Testis (tissue), 3 donors: Measurements from ENCODE around the gene POLR3A. TPM values are rescaled to one million over a fixed set of nuclear protein-coding genes. Genes with fewer than 3 reads are reported as not detected.

ENCODE experiments used
- DNase-seq: peaks from one replicate; pipeline ENCODE4 v3.0.0-alpha.2; 2019
- H3K27ac ChIP-seq, 2 donors: fragments of 200-600 bp; sonication (generic); one replicate each; pipeline ENCODE4 v1.5.1; 2019
- H3K27me3 ChIP-seq: fragments of 200-600 bp; sonication (generic); one replicate; pipeline ENCODE4 v1.5.1; 2019
- H3K36me3 ChIP-seq: fragments of 200-600 bp; sonication (generic); one replicate; pipeline ENCODE4 v1.5.1; 2017; ENCODE audit warnings: low read depth; ENCODE audit errors: missing control alignments
- H3K4me1 ChIP-seq: fragments of 200-600 bp; sonication (generic); one replicate; pipeline ENCODE4 v1.5.1; 2019
- H3K4me3 ChIP-seq, 2 donors: fragments of 200-600 bp; sonication (generic); one replicate each; pipeline ENCODE4 v1.5.1; 2017 to 2019
- H3K9me3 ChIP-seq: fragments of 200-600 bp; sonication (generic); one replicate; pipeline ENCODE4 v1.5.1; 2017
- CTCF ChIP-seq, 3 experiments: fragments of 450-650 bp in 2 of 3; fragments of 200-600 bp in 1 of 3; sonication (generic) in 1 of 3; IDR thresholded peaks; one replicate each; pipeline ENCODE4 v1.5.1; 2016 to 2019; ENCODE audit warnings: antibody characterized with exemption in 3 of 3, mild to moderate bottlenecking in 2 of 3, moderate library complexity in 1 of 3
- POLR2A ChIP-seq: fragments of 450-650 bp; IDR thresholded peaks from one replicate; pipeline ENCODE4 v1.6.1; 2017; ENCODE audit warnings: antibody characterized with exemption, mild to moderate bottlenecking, moderate library complexity
- WGBS, 2 donors: methylation state at CpG; one replicate each; pipeline ENCODE4 v1.1.5; 2018; 5-methylcytosine and 5-hydroxymethylcytosine counted together
- intact Hi-C: fragments of 100-400 bp; cut with DNase I; formaldehyde crosslinking; loops from one replicate; pipeline ENCODE4 v1.15.1; 2023; ENCODE audit warnings: low total_unique reads
- polyA plus RNA-seq: library from polyadenylated mRNA; stranded (reverse); fragments of 350-450 nt; fragmentation: Illumina TruSeq; extraction: RNeasy Lipid Tissue Mini Kit (QIAGEN cat#74804); gene quantifications from one replicate; pipeline ENCODE4 v1.2.3, GENCODE V29; 2014; ENCODE audit warnings: low read depth, low replicate concordance; ENCODE audit not compliant: insufficient read depth
- total RNA-seq, 2 donors: library from RNA; depleted of rRNA; stranded (reverse); fragments of >200 nt; gene quantifications; one replicate each; pipeline ENCODE4 v1.2.3, GENCODE V29; 2016

Gene POLR3A
- total and polyA plus RNA-seq, 3 donors from 2014 or later = 16.1 to 23.0 (median 20.9) TPM

- H3K27ac ChIP-seq = no peak overlapping the region
- peak; percentile 94 for DNase-seq
- H3K36me3 ChIP-seq = no peaks in the 10 kb centered on the region
- no peaks in the 10 kb centered on the region for H3K9me3 ChIP-seq
- 29 to 35% methylated on average over 13 of the region's 13 CpGs for WGBS, 2 donors
- no peak overlapping the region for H3K4me3 ChIP-seq
- H3K27me3 ChIP-seq = no peaks in the 10 kb centered on the region
- no peak for TF ChIP-seq POLR2A
- TF ChIP-seq CTCF (IDR thresholded peaks at IDR 0.05) = peak; percentile 61 to 85 (median 82)
- intact Hi-C loops = loop anchor here (10.0 kb wide), 1 partner anchor 1147 kb away; no protein-coding TSS in a partner anchor
- peaks cover 3% of the 10 kb centered on the region for H3K4me1 ChIP-seq
Observed at GRCh38 chr10:78047314-78047891, 18.1 kb upstream of the POLR3A start.

GRCh38 chr10:78046711-78047269, 17.5 kb upstream of the POLR3A start:
- no peaks in the 10 kb centered on the region for H3K36me3 ChIP-seq

DNA sequence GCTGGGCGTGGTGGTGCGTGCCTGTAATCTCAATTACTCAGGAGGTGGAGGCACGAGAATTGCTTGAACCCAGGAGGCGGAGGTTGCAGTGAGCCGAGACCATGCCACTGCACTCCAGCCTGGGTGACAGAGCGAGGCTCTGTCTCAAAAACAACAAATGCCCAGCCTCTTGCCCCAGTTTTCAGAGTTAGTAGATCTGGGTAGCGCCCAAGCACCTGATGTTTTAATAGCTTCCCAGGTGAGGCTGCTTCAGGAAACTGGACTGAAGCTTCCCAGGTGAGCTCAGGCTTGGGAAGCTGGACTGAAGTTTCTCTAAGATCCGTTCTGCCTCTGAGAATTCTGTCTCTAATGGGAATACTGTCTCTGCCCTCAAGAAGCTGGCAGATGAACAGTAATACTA, 16.5 kb upstream of the POLR3A start:
- Histone ChIP-seq H3K9me3 (no peaks in the 10 kb centered on the region), H3K27ac (no peak overlapping the region), H3K27me3 (no peaks in the 10 kb centered on the region), H3K36me3 (no peaks in the 10 kb centered on the region), H3K4me3 (no peak overlapping the region), H3K4me1 (peaks cover 3% of the 10 kb centered on the region)
- no peak for DNase-seq
- intact Hi-C loops = loop anchor here (10.0 kb wide), 1 partner anchor 1149 kb away; no protein-coding TSS in a partner anchor
- TF ChIP-seq CTCF (IDR thresholded peaks at IDR 0.05) (no peak), POLR2A (no peak)
- WGBS, 2 donors = 90 to 97% methylated on average over 7 to 8 of the region's 8 CpGs

More at GRCh38 chr10:78046711-78047269, 17.5 kb upstream of the POLR3A start:
- Histone ChIP-seq H3K27ac (no peak overlapping the region), H3K4me1 (peaks cover 3% of the 10 kb centered on the region), H3K4me3 (no peak overlapping the region), H3K27me3 (no peaks in the 10 kb centered on the region), H3K9me3 (no peaks in the 10 kb centered on the region)
- WGBS, 2 donors = 81 to 88% methylated on average over 10 of the region's 10 CpGs
- TF ChIP-seq CTCF (IDR thresholded peaks at IDR 0.05) (no peak), POLR2A (no peak)
- intact Hi-C loops = loop anchor here (10.0 kb wide), 1 partner anchor 1148 kb away; no protein-coding TSS in a partner anchor
- DNase-seq = no peak

GRCh38 chr10:78045237-78045636, 15.9 kb upstream of the POLR3A start:
- Histone ChIP-seq H3K4me1 (peaks cover 3% of the 10 kb centered on the region), H3K9me3 (no peaks in the 10 kb centered on the region), H3K27ac (no peak overlapping the region), H3K27me3 (no peaks in the 10 kb centered on the region), H3K4me3 (no peak overlapping the region), H3K36me3 (no peaks in the 10 kb centered on the region)
- intact Hi-C loops = loop anchor here (10.0 kb wide), 1 partner anchor 1150 kb away; no protein-coding TSS in a partner anchor
- 79 to 85% methylated on average over 4 to 10 of the region's 10 CpGs for WGBS, 2 donors
- DNase-seq = no peak
- no peak for TF ChIP-seq POLR2A
- TF ChIP-seq CTCF (IDR thresholded peaks at IDR 0.05) = no peak
